ENCODE data around the gene SALL4.
"Not testable (repeated sequence)": the region's sequence is repeated elsewhere in the genome, so short reads cannot be mapped to it uniquely, and the experiment has no call there.

Gene SALL4

DNA sequence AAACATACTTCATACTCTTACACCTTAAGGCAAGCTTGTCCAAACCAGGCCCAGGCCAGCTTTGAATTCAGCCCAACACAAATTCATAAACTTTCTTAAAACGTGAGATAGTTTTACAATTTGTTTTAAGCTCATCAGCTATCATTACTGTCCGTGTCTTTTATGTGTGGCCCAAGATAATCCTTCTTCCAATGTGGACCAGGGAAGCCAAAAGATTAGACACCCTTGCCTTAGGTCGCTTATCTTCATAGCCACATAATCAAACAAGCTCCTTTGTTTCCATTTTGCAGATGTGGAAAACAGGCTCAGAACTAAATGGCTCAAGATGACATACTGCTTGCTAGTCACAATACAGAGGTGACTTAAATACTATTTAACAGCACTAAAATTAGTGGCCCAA lies 6.0 kb downstream of the SALL4 start:
- Mint-ChIP-seq H3K36me3 (ENCODE audit: low read depth) (no peaks in the 10 kb centered on the region), H3K4me3 (no peak overlapping the region), H3K4me1 (ENCODE audit: low read depth) (peaks cover 25% of the 10 kb centered on the region), H3K27ac (no peak overlapping the region), H3K9me3 (no peaks in the 10 kb centered on the region), H3K27me3 (peaks cover 21% of the 10 kb centered on the region)
- intact Hi-C loops (cut with micrococcal nuclease) = no loop called here

DNA sequence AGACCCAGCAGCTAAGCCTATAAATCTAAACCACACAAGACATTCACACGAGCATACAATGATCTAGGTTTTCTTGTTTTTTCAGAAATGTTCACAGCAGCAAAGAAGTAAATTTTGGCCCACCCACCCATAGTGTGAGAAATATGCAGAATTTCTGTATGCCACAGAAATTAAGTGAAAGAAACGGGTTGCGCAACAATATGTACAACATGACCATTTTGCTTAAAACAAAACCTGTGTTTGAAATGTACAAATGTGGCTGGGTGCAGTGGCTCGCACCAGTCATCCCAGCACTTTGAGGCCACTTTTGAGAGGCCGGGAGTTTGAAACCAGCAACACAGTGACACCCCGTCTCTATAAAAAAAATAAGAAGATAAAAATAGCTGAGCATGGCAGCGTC lies 9.4 kb downstream of the SALL4 start:
- no peaks in the 10 kb centered on the region for H3K4me1 Mint-ChIP-seq (ENCODE audit: low read depth)
- H3K9me3 Mint-ChIP-seq = no peaks in the 10 kb centered on the region
- intact Hi-C loops (cut with micrococcal nuclease) = no loop called here
- H3K36me3 Mint-ChIP-seq (ENCODE audit: low read depth) = no peaks in the 10 kb centered on the region
- H3K27ac Mint-ChIP-seq = no peak overlapping the region
- no peaks in the 10 kb centered on the region for H3K27me3 Mint-ChIP-seq
- H3K4me3 Mint-ChIP-seq = no peak overlapping the region

DNA sequence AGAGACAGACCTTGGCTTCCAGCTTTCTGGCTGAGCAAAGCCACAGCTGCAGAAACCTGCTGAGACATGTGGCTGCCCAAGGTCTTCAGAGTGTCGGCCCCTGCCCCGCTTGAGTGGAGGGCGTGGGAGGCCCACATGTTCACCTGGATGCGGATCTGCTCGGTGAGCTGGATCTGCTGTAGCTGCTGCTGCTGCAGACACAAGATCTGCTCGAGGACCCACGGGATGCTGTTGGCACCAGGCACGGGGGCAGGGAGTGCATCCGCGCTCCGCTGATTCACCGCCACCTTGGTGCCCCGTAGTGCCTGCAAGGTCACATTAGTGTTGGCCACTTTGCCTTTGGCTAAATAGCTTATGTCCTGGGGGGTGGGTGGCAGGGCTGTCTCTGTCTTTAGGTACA lies 10.7 kb downstream of the SALL4 start:
- no peak overlapping the region for H3K4me3 Mint-ChIP-seq
- H3K27ac Mint-ChIP-seq = no peak overlapping the region
- H3K9me3 Mint-ChIP-seq = no peaks in the 10 kb centered on the region
- no peaks in the 10 kb centered on the region for H3K27me3 Mint-ChIP-seq
- no peaks in the 10 kb centered on the region for H3K4me1 Mint-ChIP-seq (ENCODE audit: low read depth)
- H3K36me3 Mint-ChIP-seq (ENCODE audit: low read depth) = no peaks in the 10 kb centered on the region
- intact Hi-C loops (cut with micrococcal nuclease) = no loop called here

DNA sequence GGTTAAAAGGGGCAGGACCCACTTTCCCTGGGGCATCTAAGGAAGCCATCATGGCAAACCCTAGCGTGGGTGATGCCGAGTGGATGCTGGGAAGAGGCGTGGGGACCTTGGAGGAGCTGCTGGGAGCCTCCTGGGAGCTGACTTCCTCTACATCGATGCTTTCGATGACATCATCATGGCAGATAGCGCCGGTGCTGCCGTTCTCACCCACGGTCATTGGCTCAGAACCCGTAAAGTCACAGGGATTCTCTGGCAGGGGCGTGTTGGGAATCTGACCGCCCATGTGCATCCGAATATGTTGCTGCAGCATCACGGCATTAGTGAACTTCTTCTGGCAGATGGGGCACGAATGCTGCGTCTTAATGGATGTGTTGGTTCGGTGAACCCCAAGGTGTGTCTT lies 12.1 kb downstream of the SALL4 start:
- Mint-ChIP-seq H3K36me3 (ENCODE audit: low read depth) (no peaks in the 10 kb centered on the region), H3K4me3 (no peak overlapping the region), H3K27me3 (no peaks in the 10 kb centered on the region), H3K27ac (no peak overlapping the region), H3K4me1 (ENCODE audit: low read depth) (no peaks in the 10 kb centered on the region), H3K9me3 (no peaks in the 10 kb centered on the region)
- intact Hi-C loops (cut with micrococcal nuclease) = no loop called here

DNA sequence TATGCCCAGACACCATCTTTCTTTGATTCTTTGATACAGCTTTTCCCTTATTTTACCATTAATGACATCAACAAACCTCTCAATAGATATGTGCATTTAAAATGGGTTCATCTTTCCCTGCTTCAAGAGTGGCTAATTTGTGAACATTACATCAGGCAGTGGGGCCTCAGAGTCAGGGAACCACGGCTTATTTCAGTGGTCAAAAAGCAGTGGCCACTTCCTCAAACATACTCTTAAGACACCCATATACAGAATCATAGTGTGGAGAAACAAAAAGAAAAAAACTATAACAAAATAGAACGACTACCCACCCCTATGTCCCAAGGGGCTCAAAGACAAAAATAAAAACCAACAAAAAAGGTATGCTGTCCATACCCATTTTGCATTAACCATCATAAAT lies 12.9 kb downstream of the SALL4 start:
- H3K4me1 Mint-ChIP-seq (ENCODE audit: low read depth) = no peaks in the 10 kb centered on the region
- no peaks in the 10 kb centered on the region for H3K36me3 Mint-ChIP-seq (ENCODE audit: low read depth)
- H3K27me3 Mint-ChIP-seq = no peaks in the 10 kb centered on the region
- no peak overlapping the region for H3K27ac Mint-ChIP-seq
- intact Hi-C loops (cut with micrococcal nuclease) = no loop called here
- H3K4me3 Mint-ChIP-seq = no peak overlapping the region
- no peaks in the 10 kb centered on the region for H3K9me3 Mint-ChIP-seq

DNA sequence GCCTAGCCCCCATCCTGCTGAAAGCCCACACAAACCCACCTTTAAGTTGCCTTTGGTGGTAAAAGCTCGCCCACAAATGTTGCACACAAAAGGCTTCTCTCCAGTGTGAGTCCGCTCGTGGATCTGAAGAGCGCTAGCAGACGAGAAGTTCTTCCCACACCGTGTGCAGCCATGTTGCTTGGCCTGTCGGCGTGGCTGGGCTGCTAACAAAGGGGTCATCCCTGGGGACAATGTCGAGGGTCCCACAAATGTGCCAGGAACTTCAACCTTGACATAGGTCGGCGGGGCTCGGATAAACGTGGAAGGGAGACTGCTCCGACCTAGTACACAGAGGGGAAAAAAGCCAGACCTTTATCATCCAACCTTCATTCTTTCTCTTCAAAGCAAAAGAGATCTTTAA lies 13.5 kb downstream of the SALL4 start:
- no peaks in the 10 kb centered on the region for H3K9me3 Mint-ChIP-seq
- intact Hi-C loops (cut with micrococcal nuclease) = no loop called here
- H3K4me3 Mint-ChIP-seq = no peak overlapping the region
- no peaks in the 10 kb centered on the region for H3K27me3 Mint-ChIP-seq
- no peak overlapping the region for H3K27ac Mint-ChIP-seq
- no peaks in the 10 kb centered on the region for H3K36me3 Mint-ChIP-seq (ENCODE audit: low read depth)
- H3K4me1 Mint-ChIP-seq (ENCODE audit: low read depth) = no peaks in the 10 kb centered on the region

DNA sequence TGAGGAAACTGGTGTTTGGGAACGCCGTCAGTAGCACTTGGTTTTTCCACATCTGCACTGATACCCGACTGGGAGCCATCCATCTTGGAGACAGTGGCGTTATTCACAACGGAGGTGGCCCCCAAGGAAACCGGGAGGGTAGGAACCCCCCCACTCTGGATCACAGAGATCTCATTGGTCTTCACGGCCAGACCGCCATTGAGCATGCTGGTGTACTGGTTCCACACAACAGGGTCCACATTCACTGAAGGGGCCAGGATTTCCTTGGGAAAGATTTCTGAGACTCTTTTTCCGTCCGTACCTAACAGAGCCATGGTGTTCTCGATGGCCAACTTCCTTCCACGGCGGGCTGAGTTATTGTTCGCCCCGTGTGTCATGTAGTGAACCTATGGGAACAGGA lies 18.0 kb downstream of the SALL4 start:
- Mint-ChIP-seq H3K4me3 (no peak overlapping the region), H3K36me3 (ENCODE audit: low read depth) (no peaks in the 10 kb centered on the region), H3K4me1 (ENCODE audit: low read depth) (no peaks in the 10 kb centered on the region)

DNA sequence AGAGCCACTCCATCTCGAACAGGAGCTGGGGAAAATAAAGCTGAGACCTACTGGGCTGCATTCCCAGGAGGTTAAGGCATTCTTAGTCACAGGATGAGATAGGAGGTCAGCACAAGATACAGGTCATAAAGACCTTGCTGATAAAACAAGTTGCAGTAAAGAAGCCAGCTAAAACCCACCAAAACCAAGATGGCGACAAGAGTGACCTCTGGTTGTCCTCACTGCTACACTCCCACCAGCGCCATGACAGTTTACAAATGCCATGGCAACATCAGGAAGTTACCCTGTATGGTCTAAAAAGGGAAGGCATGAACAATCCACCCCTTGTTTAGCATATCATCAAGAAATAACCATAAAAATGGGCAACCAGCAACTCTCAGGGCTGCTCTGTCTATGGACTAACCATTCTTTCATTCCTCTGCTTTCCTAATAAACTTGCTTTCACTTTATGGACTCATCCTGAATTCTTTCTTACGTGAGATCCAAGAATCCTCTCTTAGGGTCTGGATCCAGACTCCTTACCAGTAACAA lies 24.0 kb downstream of the SALL4 start:
- H3K4me3 Mint-ChIP-seq; H3K27me3 Mint-ChIP-seq; intact Hi-C loops (cut with micrococcal nuclease); H3K27ac Mint-ChIP-seq; H3K36me3 Mint-ChIP-seq (ENCODE audit: low read depth); H3K4me1 Mint-ChIP-seq (ENCODE audit: low read depth): not testable (repeated sequence)
- H3K9me3 Mint-ChIP-seq = peaks cover 14% of the 10 kb centered on the region

More for the DNA sequence above, 18.0 kb downstream of the SALL4 start:
- intact Hi-C loops (cut with micrococcal nuclease) = no loop called here
- H3K27me3 Mint-ChIP-seq = no peaks in the 10 kb centered on the region
- no peak overlapping the region for H3K27ac Mint-ChIP-seq
- H3K9me3 Mint-ChIP-seq = no peaks in the 10 kb centered on the region

DNA sequence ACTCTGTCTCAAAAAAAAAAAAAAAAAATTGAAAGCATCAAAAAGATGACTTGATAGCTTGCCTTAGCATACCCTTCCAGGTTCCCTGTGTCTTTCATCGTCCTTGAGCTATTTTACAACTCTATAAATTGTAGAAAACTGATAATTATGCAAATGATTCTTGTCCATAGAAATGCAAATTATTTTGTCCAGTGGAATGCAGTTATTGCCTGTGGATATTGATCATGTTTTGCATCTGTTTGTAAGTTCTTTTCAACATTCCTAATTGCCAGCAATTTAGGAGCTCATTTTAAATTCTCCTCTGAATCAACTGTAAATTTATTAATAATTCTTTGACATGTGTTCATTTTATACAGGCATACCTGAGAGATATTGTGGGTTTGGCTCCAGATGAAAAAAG lies 27.1 kb downstream of the SALL4 start:
- peaks cover 2% of the 10 kb centered on the region for H3K27me3 Mint-ChIP-seq
- H3K4me1 Mint-ChIP-seq (ENCODE audit: low read depth) = no peaks in the 10 kb centered on the region
- no peaks in the 10 kb centered on the region for H3K36me3 Mint-ChIP-seq (ENCODE audit: low read depth)
- H3K4me3 Mint-ChIP-seq = no peak overlapping the region
- H3K9me3 Mint-ChIP-seq = peaks cover 14% of the 10 kb centered on the region
- H3K27ac Mint-ChIP-seq = no peak overlapping the region
- intact Hi-C loops (cut with micrococcal nuclease) = no loop called here

DNA sequence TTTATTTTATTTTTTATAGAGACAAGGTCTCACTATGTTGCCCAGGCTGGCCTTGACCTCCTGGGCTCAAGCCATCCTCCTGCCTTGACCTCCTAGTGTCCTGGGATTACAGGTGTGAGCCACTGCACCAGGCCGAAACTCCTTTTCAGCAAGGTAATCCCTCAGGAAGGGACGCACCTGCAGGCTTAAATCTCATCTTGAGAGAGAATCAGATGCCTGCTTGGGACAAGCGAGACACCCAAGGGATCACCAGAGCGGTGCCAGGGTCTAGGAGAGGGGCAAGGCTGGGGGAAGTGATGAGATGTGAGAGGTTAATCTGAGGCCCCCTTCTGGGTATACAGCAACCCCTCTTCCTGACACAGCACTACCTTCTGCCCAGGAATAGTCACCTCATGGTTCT lies 30.1 kb downstream of the SALL4 start:
- Mint-ChIP-seq H3K36me3 (ENCODE audit: low read depth) (no peaks in the 10 kb centered on the region), H3K4me3 (no peak overlapping the region), H3K27me3 (peaks cover 22% of the 10 kb centered on the region), H3K9me3 (no peaks in the 10 kb centered on the region), H3K27ac (no peak overlapping the region), H3K4me1 (ENCODE audit: low read depth) (peaks cover 6% of the 10 kb centered on the region)
- intact Hi-C loops (cut with micrococcal nuclease) = no loop called here

DNA sequence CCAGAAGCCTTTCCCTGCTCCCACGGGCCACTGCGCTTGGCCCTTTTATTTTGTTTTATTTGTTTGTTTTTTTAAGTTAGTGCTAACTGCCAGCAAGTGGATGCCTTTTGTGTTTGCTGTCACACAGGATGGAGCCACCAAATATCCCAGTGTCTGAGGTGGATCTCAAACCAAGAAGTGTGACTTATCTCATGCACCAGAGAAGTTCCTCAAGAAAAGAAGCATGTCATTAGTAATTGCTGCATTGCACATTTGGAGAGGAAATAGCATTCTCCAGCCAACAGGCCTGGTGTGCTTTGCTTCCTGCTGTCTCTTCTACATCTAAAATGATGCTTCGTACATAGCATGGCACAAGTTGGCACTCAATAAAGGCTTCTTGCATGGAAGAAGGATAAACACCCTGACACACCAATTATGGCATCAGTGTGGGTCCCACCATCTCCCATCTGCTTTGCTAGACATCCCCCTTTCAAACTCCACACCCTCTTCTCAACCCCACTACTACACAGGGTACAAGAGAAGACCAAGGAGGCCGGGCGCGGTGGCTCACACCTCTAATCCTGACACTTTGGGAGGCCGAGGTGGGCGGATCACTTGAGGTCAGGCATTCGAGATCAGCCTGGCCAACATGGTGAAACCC lies 32.2 kb downstream of the SALL4 start:
- intact Hi-C loops (cut with micrococcal nuclease) = no loop called here
- Mint-ChIP-seq H3K27ac (no peak overlapping the region), H3K9me3 (no peaks in the 10 kb centered on the region), H3K27me3 (peaks cover 31% of the 10 kb centered on the region), H3K4me3 (no peak overlapping the region), H3K36me3 (ENCODE audit: low read depth) (no peaks in the 10 kb centered on the region), H3K4me1 (ENCODE audit: low read depth) (peaks cover 6% of the 10 kb centered on the region)

DNA sequence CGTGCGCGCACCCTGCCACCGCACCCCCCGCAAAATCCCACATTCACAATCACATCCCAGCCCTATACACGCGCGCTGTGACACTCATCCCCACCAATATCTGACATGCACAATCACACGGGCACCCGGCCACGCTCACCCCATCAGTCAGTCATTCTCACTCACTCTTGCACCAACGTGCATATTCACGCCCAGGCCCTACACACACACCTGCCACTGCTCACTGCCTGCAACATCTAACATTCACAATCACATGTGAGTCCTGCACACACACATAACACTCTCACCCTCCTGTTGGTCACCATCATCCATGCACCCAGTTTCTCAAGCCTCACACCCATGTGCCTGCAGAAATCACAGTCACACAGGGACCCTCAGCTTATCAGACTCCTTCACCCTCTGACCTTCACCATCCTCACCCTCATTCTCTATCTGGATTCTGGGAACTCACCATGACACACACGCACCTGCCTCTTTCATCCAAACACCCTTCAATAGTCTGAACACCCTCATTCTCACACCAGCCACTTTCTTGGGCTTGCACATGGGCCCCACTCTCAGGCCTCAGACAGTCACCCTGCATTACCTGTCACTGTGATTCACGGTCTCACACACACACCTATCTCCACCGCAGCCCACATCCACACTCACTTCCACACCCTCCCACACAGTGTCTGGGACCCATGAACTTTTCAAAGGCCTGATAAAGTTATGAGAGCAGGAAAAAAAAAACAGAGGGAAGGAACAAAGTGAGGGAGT lies 33.4 kb downstream of the SALL4 start:
- Mint-ChIP-seq H3K36me3 (ENCODE audit: low read depth) (no peaks in the 10 kb centered on the region), H3K27ac (no peak overlapping the region), H3K4me1 (ENCODE audit: low read depth) (peaks cover 10% of the 10 kb centered on the region), H3K9me3 (no peaks in the 10 kb centered on the region), H3K27me3 (peaks cover 31% of the 10 kb centered on the region), H3K4me3 (peak overlapping the region; percentile 65)
- intact Hi-C loops (cut with micrococcal nuclease) = no loop called here

DNA sequence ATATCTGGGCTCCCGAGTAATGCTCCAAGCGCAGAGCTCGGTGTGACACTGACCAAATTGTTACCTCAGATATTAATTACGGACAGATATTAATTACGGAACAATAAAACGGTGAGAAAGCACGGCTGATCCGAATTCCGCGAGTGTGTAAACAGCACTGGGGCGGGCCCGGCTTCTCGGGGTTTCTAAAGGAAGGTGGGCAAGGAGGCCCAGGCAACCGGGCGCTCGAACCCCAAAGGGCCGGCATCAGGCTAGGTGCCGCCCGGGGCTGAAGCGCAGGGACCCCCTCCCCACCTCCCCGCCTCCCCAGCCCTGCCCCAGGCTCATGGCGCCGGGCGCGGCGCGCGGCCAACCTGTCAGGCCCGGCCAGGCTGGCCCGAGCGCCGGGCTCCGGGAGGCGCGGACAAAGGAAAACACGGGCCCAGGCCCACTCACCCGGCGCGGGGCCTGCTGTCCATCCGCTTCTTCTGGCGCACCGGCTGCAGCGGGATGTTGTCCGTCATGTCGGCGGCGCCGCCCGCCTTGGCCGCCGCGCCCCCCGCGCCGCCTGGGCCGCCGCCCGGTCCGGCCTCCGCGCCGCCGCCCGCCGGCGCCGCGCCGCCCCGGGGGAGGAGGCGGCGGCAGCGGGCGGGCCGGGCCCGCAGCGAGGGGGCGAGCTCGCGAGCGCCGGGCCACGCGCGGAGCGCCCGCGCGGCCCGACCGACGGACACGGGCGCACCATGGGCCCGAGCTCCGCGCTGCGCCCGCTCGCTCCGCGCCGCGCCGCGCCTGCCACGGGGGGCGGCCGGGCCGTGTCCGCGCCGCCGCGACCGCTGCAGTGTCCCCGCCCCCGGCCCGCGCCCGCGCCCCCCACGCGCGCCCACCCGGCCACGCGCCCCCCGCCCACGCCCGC lies 34.2 kb downstream of the SALL4 start, which contains the start of gene ATP9A:
Gene ATP9A (minus strand): TSS at position 524 of the 892 bp plus-strand sequence. CDS start 21 bp downstream, at position 503.
- no peak within 1 kb of the TSS for H3K27ac Mint-ChIP-seq
- intact Hi-C loops (cut with micrococcal nuclease) = no loop called here
- H3K36me3 Mint-ChIP-seq (ENCODE audit: low read depth) = no peaks in the 10 kb centered on the region
- peaks cover 31% of the 10 kb centered on the region for H3K27me3 Mint-ChIP-seq
- peak within 1 kb of the TSS; percentile 65 for H3K4me3 Mint-ChIP-seq
- H3K4me1 Mint-ChIP-seq (ENCODE audit: low read depth) = peaks cover 10% of the 10 kb centered on the region
- no peaks in the 10 kb centered on the region for H3K9me3 Mint-ChIP-seq
